ENCODE data around the gene CCDC9.
"Not testable (repeated sequence)": the region's sequence is repeated elsewhere in the genome, so short reads cannot be mapped to it uniquely, and the experiment has no call there.

Gene CCDC9

DNA sequence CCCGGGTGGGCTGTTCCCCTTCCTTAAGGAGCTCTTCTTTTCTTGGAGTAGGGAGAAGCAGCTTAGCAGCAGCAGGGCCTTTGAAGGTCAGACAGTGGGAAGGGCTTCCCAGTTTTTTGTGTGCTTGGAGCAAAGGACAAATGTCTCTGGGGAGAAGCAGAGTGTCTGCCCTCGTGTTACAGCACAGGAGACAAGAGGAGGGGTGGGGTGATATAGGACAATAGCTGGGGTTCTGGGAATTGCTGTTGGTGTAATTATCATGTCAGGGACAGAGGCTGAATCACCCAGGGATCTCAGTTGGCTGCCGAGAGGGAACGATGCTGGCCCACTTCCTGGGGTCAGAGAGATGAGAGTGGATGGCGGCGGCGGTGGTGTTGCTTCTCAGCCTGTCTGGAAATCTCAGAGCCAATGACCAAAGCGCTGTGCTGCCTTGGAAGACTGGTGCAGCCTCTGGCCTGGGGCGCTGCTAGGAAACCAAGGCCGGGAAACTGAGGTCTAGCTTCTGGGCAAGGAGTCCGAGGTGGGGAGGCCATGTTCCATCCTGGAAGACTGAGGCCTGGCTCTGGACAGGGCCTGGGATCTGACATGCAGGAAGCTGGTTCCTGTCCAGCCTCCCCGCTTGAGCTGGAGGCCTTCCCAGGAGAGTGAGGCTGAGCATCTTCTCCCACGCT lies 19.6 kb downstream of the CCDC9 start:
- Histone ChIP-seq H3K36me3 (ENCODE audit: control insufficient read depth, insufficient read depth, low read length) (peaks cover 4% of the 10 kb centered on the region), H3K4me3 (replicated peaks; ENCODE audit: low read depth, low read length) (no peak overlapping the region), H3K27me3 (replicated peaks; ENCODE audit: control insufficient read depth, insufficient read depth, low read length) (no peaks in the 10 kb centered on the region)
- TF ChIP-seq, protein P1, sequence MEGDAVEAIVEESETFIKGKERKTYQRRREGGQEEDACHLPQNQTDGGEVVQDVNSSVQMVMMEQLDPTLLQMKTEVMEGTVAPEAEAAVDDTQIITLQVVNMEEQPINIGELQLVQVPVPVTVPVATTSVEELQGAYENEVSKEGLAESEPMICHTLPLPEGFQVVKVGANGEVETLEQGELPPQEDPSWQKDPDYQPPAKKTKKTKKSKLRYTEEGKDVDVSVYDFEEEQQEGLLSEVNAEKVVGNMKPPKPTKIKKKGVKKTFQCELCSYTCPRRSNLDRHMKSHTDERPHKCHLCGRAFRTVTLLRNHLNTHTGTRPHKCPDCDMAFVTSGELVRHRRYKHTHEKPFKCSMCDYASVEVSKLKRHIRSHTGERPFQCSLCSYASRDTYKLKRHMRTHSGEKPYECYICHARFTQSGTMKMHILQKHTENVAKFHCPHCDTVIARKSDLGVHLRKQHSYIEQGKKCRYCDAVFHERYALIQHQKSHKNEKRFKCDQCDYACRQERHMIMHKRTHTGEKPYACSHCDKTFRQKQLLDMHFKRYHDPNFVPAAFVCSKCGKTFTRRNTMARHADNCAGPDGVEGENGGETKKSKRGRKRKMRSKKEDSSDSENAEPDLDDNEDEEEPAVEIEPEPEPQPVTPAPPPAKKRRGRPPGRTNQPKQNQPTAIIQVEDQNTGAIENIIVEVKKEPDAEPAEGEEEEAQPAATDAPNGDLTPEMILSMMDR (IDR thresholded peaks at IDR 0.05; ENCODE audit: insufficient read depth, low read length, poor library complexity, severe bottlenecking), result no peak
- DNase-seq (ENCODE audit: extremely low read depth, insufficient read length), result no peak

DNA sequence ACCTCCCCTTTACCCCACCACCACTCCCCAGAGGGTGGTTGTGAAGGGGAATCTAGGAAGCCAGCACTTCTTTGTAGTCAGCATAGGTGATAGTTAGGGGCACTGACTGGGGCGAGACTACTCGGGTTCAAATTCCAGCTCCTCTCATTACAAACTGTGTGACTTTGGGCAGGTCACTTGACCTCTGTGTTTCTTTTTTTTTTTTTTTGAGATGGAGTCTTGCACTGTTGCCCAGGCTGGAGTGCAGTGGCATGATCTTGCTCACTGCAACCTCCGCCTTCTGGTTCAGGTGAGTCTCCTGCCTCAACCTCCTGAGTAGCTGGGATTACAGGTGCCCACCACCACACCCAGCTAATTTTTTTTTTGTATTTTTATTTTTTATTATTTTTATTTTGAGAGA lies 20.2 kb downstream of the CCDC9 start:
- H3K4me3 ChIP-seq (replicated peaks; ENCODE audit: low read depth, low read length); H3K36me3 ChIP-seq (ENCODE audit: control insufficient read depth, insufficient read depth, low read length); H3K27me3 ChIP-seq (replicated peaks; ENCODE audit: control insufficient read depth, insufficient read depth, low read length); DNase-seq (ENCODE audit: extremely low read depth, insufficient read length): not testable (repeated sequence)

DNA sequence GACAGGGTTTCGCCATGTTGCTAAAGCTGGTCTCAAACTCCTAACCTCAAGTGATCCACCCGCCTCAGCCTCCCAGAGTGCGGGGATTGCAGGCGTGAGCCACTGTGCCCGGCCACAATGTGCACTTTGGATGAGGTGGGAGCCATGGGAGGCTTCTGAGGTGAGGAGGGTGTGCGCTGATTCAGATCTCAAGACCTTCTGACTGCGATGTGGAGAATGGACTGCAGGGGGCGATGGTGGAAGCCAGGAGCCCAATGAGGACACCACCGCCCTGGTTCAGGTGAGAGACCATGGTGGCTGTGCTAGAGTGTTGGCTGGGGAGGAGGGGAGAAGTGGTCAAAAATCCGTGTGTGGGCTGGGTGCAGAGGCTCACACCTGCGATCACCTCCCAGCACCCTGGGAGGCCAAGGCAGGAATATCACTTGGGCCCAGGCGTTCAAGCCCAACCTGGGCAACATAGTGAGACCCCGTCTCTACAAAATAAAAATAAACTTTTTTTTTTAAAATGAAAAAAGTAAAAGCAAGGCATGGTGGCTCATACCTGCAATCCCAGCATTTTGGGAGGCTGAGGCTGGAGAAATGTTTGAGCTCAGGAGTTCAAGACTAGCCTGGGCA lies 24.0 kb downstream of the CCDC9 start:
- no peak for DNase-seq (ENCODE audit: extremely low read depth, insufficient read length)
- no peaks in the 10 kb centered on the region for H3K27me3 ChIP-seq (replicated peaks; ENCODE audit: control insufficient read depth, insufficient read depth, low read length)
- TF ChIP-seq, protein P1 (IDR thresholded peaks at IDR 0.05; ENCODE audit: insufficient read depth, low read length, poor library complexity, severe bottlenecking), result peak; percentile 56
- H3K36me3 ChIP-seq (ENCODE audit: control insufficient read depth, insufficient read depth, low read length), result no peaks in the 10 kb centered on the region; the same call in 1 of the 2 replicates
- no peak overlapping the region for H3K4me3 ChIP-seq (replicated peaks; ENCODE audit: low read depth, low read length)

DNA sequence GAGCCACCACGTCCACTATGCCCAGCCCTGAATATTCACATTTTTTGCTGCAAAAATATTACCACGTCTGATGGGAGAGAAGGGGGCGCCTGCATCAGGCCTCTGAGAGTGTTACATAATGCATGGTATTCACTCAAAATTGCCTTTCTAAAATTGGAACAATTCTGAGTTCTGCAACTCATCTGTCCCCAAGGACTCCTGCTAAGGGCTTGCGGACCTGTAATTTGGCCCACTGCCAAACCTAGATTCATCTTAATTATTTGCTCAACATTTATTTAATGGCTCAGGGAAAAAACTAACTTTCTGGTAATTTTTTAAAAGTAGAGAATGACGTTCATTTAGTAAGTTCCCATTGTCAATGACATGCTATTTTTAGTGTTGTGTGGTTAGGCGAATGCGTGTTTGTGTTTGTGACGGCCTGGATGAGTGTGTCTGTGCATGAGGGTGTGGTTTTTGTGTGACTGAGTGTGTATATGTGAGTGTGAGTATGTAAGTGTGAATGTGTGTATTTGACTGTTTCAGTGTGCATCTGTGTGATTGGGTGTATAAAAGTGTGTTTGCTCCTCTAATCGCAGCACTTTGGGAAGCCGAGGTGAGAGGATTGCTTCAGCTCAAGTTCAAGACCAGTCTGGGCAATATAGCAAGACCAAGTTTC lies 27.2 kb downstream of the CCDC9 start:
- H3K36me3 ChIP-seq (ENCODE audit: control insufficient read depth, insufficient read depth, low read length), result no peaks in the 10 kb centered on the region
- H3K27me3 ChIP-seq (replicated peaks; ENCODE audit: control insufficient read depth, insufficient read depth, low read length), result no peaks in the 10 kb centered on the region
- no peak for DNase-seq (ENCODE audit: extremely low read depth, insufficient read length)
- TF ChIP-seq, protein P1 (IDR thresholded peaks at IDR 0.05; ENCODE audit: insufficient read depth, low read length, poor library complexity, severe bottlenecking), result no peak
- no peak overlapping the region for H3K4me3 ChIP-seq (replicated peaks; ENCODE audit: low read depth, low read length)

DNA sequence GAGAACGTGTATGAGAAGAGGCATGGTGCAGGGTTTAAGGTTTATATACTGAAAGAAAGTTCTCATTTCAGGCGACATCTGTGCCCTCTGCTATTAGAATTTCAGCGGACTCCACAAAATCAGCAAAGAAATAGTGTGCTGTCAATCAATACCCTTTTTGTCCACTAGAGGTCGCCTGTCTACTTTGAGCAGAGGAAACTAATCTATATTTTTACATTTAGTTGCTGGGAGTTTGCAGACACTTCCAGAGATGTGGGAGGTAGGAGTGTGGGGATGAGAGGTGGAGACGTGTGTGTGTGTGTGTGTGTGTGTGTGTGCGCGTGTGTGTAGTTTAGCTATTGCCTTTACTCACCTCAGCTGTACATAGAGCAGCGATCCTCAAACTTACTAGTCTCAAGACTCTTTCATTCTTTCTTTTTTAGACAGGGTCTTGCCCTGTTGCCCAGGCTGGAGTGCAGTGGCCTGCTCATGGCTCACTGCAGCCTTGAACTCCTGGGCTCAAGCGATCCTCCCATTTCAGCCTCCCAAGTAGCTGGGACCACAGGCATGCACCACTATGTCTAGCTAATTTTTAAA lies 28.1 kb downstream of the CCDC9 start:
- H3K27me3 ChIP-seq (replicated peaks; ENCODE audit: control insufficient read depth, insufficient read depth, low read length), result no peaks in the 10 kb centered on the region
- no peaks in the 10 kb centered on the region for H3K36me3 ChIP-seq (ENCODE audit: control insufficient read depth, insufficient read depth, low read length)
- DNase-seq (ENCODE audit: extremely low read depth, insufficient read length), result no peak
- no peak overlapping the region for H3K4me3 ChIP-seq (replicated peaks; ENCODE audit: low read depth, low read length)
- TF ChIP-seq, protein P1 (IDR thresholded peaks at IDR 0.05; ENCODE audit: insufficient read depth, low read length, poor library complexity, severe bottlenecking), result peak; percentile 81

DNA sequence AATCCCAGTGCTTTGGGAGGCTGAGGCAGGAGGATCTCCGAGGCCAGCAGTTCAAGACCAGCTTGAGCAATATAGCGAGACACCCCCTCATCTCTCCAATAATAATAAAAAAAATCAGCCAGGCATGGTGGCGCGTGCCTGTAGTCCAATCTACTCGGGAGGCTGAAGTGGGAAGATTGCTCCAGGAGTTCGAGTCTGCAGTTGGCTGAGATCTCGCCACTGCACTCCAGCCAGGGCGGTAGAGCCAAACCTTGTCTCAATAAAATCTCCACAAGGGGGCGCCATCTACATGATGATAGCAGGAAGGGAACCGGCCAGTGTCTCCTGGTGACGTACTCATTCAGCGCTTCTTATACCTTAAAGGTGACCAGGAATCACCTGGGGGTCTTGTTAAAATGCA lies 39.7 kb downstream of the CCDC9 start:
- DNase-seq (ENCODE audit: extremely low read depth, insufficient read length), result no peak
- Histone ChIP-seq H3K4me3 (replicated peaks; ENCODE audit: low read depth, low read length) (no peak overlapping the region), H3K36me3 (ENCODE audit: control insufficient read depth, insufficient read depth, low read length) (no peaks in the 10 kb centered on the region), H3K27me3 (replicated peaks; ENCODE audit: control insufficient read depth, insufficient read depth, low read length) (no peaks in the 10 kb centered on the region)
- TF ChIP-seq, protein P1 (IDR thresholded peaks at IDR 0.05; ENCODE audit: insufficient read depth, low read length, poor library complexity, severe bottlenecking), result peak; percentile 73

DNA sequence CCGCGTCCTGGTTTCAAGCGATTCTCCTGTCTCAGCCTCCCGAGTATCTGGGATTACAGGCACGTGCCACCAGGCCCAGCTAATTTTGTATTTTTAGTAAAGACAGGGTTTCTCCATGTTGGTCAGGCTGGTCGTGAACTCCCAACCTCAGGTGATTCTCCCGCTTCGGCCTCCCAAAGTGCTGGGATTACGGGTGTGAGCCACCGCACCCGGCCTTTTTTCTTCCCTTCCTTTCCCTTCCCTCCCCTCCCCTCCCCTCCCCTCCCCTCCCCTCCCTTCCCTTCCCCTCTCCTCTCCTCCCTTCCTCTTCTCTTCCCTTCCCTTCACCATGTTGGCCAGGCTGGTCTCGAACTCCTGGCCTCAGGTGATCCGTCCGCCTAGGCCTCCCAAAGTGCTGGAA lies 44.5 kb downstream of the CCDC9 start:
- not testable (repeated sequence) for H3K27me3 ChIP-seq (replicated peaks; ENCODE audit: control insufficient read depth, insufficient read depth, low read length); H3K36me3 ChIP-seq (ENCODE audit: control insufficient read depth, insufficient read depth, low read length); H3K4me3 ChIP-seq (replicated peaks; ENCODE audit: low read depth, low read length); DNase-seq (ENCODE audit: extremely low read depth, insufficient read length)

Measured in GM06990 (cell line).